B cell (primary cell): Measurements from ENCODE around the gene EXOC3. TPM values are rescaled to one million over a fixed set of nuclear protein-coding genes. Genes with fewer than 3 reads are reported as not detected.

Experiments
- ATAC-seq: fragments of 200-7000 bp; cut with Tn5 transposase; one replicate; pipeline ENCODE4 v1.10.0; 2021; ENCODE audit warnings: low read depth, mild to moderate bottlenecking, moderate number of reproducible peaks, moderate library complexity
- CTCF ChIA-PET: fragments of 350-600 bp; sonication (Branson Sonifier 250); formaldehyde crosslinking; loops from one replicate; lab custom pipeline; 2021; ENCODE audit warnings: antibody characterized with exemption, inconsistent platforms; lab: Charles Lee
- POLR2A ChIA-PET: fragments of 350-600 bp; sonication (Branson Sonifier 250); formaldehyde crosslinking; loops from one replicate; lab custom pipeline; 2021; ENCODE audit warnings: antibody characterized with exemption; lab: Charles Lee
- DNase-seq: peaks from one replicate; pipeline ENCODE4 v3.0.0; 2013
- H2AFZ ChIP-seq: 2 replicates; pipeline ENCODE4 v1.6.1; 2012; ENCODE audit warnings: mild to moderate bottlenecking, low read depth, low read length; ENCODE audit not compliant: insufficient read depth, poor library complexity, severe bottlenecking
- H3K27ac ChIP-seq, 2 donors: 1 replicate in 1 of 2; 2 replicates in 1 of 2; pipeline ENCODE4 v1.5.1; 2012 to 2013; ENCODE audit warnings: low read length in 2 of 2, mild to moderate bottlenecking in 2 of 2, moderate library complexity in 1 of 2
- H3K27me3 ChIP-seq, 4 experiments: fragments of 200-600 bp in 1 of 4; sonication (generic) in 1 of 4; replicated peaks in 1 of 4; 1 replicate in 2 of 4; 2 replicates in 2 of 4; pipeline versions ENCODE4 v1.6.1 to v1.7.0; 2013 to 2016; ENCODE audit warnings: low read length in 3 of 4, mild to moderate bottlenecking in 2 of 4, mixed read lengths in 1 of 4, moderate library complexity in 1 of 4; ENCODE audit not compliant: insufficient read depth in 4 of 4, control insufficient read depth in 3 of 4; ENCODE audit errors: control extremely low read depth in 1 of 4
- H3K36me3 ChIP-seq, 2 experiments: replicated peaks in 1 of 2; 1 replicate in 1 of 2; 2 replicates in 1 of 2; pipeline versions ENCODE4 v1.6.1 to v1.7.1; 2013; ENCODE audit warnings: low read length in 1 of 2; ENCODE audit not compliant: insufficient read depth in 2 of 2, control insufficient read depth in 1 of 2; ENCODE audit errors: control extremely low read depth in 1 of 2, extremely low read depth in 1 of 2
- H3K4me1 ChIP-seq, 2 donors: fragments of 200-600 bp in 1 of 2; sonication (generic) in 1 of 2; 1 replicate in 1 of 2; 2 replicates in 1 of 2; pipeline versions ENCODE4 v1.5.1 to v1.6.1; 2013 to 2017; ENCODE audit warnings: low read length in 2 of 2; ENCODE audit not compliant: control insufficient read depth in 2 of 2, insufficient read depth in 2 of 2
- H3K4me2 ChIP-seq: replicated peaks from 2 replicates; pipeline ENCODE3; 2012; ENCODE audit warnings: mild to moderate bottlenecking, low read depth, low read length; ENCODE audit not compliant: poor library complexity, severe bottlenecking
- H3K4me3 ChIP-seq, 5 experiments: fragments of 200-600 bp in 1 of 5; sonication (generic) in 1 of 5; 1 replicate in 3 of 5; 2 replicates in 2 of 5; pipeline versions ENCODE4 v1.5.1 to v1.7.0; 2011 to 2016; ENCODE audit warnings: low read length in 4 of 5, mild to moderate bottlenecking in 4 of 5, low read depth in 2 of 5, control low read depth in 1 of 5, moderate library complexity in 1 of 5; ENCODE audit not compliant: insufficient read depth in 1 of 5; ENCODE audit errors: control extremely low read depth in 1 of 5, extremely low read depth in 1 of 5
- H3K79me2 ChIP-seq: fragments of 200-600 bp; sonication (generic); one replicate; pipeline ENCODE4 v1.6.0; 2016; ENCODE audit warnings: low read length; ENCODE audit not compliant: control insufficient read depth, insufficient read depth
- H3K9ac ChIP-seq: fragments of 200-600 bp; sonication (generic); 2 replicates; pipeline ENCODE4 v1.6.1; 2017; ENCODE audit warnings: mild to moderate bottlenecking, low read length, moderate library complexity
- H3K9me3 ChIP-seq, 3 donors: one replicate each; pipeline versions ENCODE4 v1.6.1 to v1.7.1; 2013; ENCODE audit warnings: low read length in 2 of 3; ENCODE audit not compliant: control insufficient read depth in 2 of 3, insufficient read depth in 1 of 3; ENCODE audit errors: control extremely low read depth in 1 of 3
- H4K20me1 ChIP-seq: 2 replicates; pipeline ENCODE4 v1.6.0; 2012; ENCODE audit warnings: mild to moderate bottlenecking, low read length; ENCODE audit not compliant: insufficient read depth, control insufficient read depth, poor library complexity, severe bottlenecking
- H3K27ac Mint-ChIP-seq: one replicate; pipeline ENCODE4 v1.8.0; 2021; ENCODE audit warnings: mixed read lengths
- H3K27me3 Mint-ChIP-seq: one replicate; pipeline ENCODE4 v1.8.0; 2021; ENCODE audit warnings: mixed read lengths
- H3K4me1 Mint-ChIP-seq: one replicate; pipeline ENCODE4 v1.8.0; 2021; ENCODE audit warnings: mixed read lengths
- H3K4me3 Mint-ChIP-seq: one replicate; pipeline ENCODE4 v1.8.0; 2021; ENCODE audit warnings: mixed read lengths
- H3K9me3 Mint-ChIP-seq: one replicate; pipeline ENCODE4 v1.8.0; 2022; ENCODE audit warnings: mixed read lengths; ENCODE audit not compliant: insufficient read depth
- EZH2 ChIP-seq: IDR thresholded peaks from 2 replicates; pipeline ENCODE4 v1.6.1; 2012; ENCODE audit warnings: borderline replicate concordance, low read depth, mild to moderate bottlenecking, moderate library complexity, low read length; ENCODE audit not compliant: insufficient read depth, poor library complexity, severe bottlenecking
- WGBS: methylation state at CpG from one replicate; pipeline ENCODE4 v1.1.5; 2013; ENCODE audit warnings: missing lambda C conversion rate; ENCODE audit not compliant: insufficient coverage; 5-methylcytosine and 5-hydroxymethylcytosine counted together
- intact Hi-C: fragments of 100-400 bp; cut with micrococcal nuclease; formaldehyde crosslinking; loops from one replicate; pipeline ENCODE4 v1.10.0; 2022
- polyA plus RNA-seq: library from polyadenylated mRNA; depleted of rRNA; stranded (reverse); fragments of >200 nt; gene quantifications from 2 replicates; pipeline ENCODE4 v1.2.3, GENCODE V29; 2012
- total RNA-seq, 2 donors: library from RNA; stranded (reverse); fragments of 120-200 nt in 1 of 2; gene quantifications; 1 replicate in 1 of 2; 2 replicates in 1 of 2; pipeline versions ENCODE4 v1.2.3 to v1.2.4, GENCODE V29; 2013 to 2022
- TF ChIP-seq, protein P1 (sequence below): fragments of 200-600 bp; IDR thresholded peaks from one replicate; pipeline ENCODE4 v1.8.0; 2022; ENCODE audit warnings: antibody characterized with exemption, mild to moderate bottlenecking

Gene EXOC3
- total and polyA plus RNA-seq, 2 donors (not counting 1 experiment from before 2014, with no cell fraction given), result 44.0 to 97.1 TPM

DNA sequence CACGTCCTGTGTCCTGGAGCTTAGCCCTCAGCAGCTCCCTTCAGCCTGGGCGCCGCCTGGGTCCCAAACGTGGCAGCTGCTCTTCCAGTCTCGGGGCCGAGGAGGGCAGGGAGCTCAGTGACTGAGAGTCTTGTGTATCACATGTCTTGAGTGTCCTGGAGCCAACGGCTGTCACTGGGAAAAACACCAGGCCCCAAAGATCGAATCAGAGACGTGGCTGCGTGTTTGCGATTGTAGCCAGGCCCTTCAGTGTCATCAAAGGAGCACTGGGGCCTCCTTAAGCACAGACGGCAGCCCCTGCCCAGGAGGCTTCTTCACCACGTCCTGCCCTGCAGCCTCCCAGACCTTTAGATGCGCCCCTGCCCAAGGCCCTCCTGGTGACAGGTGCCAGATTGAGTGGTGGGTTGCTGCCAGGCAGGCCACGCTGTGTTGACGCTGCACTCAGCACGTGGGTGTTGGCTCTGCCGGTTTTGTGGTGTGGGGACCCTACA, 5.7 kb upstream of the EXOC3 start:
- H2AFZ ChIP-seq, result no peak overlapping the region

DNA sequence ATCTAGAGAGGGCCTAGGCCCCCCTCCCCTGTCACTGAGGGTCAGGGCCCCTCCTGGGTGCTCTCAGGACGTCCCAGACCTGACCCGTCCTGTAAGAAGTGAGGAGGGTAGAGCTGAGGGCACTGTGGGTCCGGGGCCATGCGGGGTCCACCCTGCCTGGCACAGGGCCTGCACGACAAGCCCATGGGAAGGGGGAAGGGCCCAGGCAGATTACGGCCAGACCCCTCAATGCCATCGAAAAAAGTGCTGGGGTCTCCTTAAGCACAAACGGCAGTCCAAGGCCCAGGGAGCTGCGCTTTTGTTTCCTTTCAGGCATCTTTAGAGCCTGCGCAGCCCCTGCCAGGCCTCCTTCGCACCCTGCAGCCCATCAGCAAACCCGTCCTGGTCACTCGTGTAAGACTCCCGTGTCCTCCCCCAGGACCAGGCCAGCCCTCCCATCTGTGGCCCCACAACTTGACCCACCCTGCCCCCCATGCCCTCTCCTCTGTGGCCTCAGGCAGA, 4.4 kb upstream of the EXOC3 start:
- DNase-seq (no peak), ATAC-seq (no peak)
- Histone ChIP-seq H3K79me2 (peaks cover 14% of the 10 kb centered on the region), H2AFZ (no peak overlapping the region), H3K4me1 (peaks cover under 1 to 11% of the 10 kb centered on the region in 2 donors), H3K4me2 (no peak overlapping the region), H4K20me1 (peaks cover 1% of the 10 kb centered on the region), H3K36me3 (no peaks in the 10 kb centered on the region), H3K9me3 (peaks cover 0 to 7% (median 0%) of the 10 kb centered on the region in 3 donors), H3K9ac (no peak overlapping the region), H3K27me3 (peaks cover 0 to 7% (median 0%) of the 10 kb centered on the region in 4 experiments), H3K27ac (no peak overlapping the region), H3K4me3 (no peak overlapping the region)
- TF ChIP-seq, protein P1, sequence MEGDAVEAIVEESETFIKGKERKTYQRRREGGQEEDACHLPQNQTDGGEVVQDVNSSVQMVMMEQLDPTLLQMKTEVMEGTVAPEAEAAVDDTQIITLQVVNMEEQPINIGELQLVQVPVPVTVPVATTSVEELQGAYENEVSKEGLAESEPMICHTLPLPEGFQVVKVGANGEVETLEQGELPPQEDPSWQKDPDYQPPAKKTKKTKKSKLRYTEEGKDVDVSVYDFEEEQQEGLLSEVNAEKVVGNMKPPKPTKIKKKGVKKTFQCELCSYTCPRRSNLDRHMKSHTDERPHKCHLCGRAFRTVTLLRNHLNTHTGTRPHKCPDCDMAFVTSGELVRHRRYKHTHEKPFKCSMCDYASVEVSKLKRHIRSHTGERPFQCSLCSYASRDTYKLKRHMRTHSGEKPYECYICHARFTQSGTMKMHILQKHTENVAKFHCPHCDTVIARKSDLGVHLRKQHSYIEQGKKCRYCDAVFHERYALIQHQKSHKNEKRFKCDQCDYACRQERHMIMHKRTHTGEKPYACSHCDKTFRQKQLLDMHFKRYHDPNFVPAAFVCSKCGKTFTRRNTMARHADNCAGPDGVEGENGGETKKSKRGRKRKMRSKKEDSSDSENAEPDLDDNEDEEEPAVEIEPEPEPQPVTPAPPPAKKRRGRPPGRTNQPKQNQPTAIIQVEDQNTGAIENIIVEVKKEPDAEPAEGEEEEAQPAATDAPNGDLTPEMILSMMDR, result no peak
- no peak for TF ChIP-seq EZH2
- POLR2A ChIA-PET, result no interaction called here
- H3K27ac Mint-ChIP-seq, result no peak overlapping the region
- intact Hi-C loops, result no loop called here
- no peaks in the 10 kb centered on the region for H3K9me3 Mint-ChIP-seq
- H3K27me3 Mint-ChIP-seq, result peaks cover 3% of the 10 kb centered on the region
- H3K4me1 Mint-ChIP-seq, result peaks cover 9% of the 10 kb centered on the region
- CTCF ChIA-PET, result no interaction called here
- 92% methylated on average over 12 of the region's 14 CpGs for WGBS
- no peak overlapping the region for H3K4me3 Mint-ChIP-seq

More for the DNA sequence above, 5.7 kb upstream of the EXOC3 start:
- H3K4me2 ChIP-seq, result no peak overlapping the region
- H3K9me3 ChIP-seq, result peaks cover 0 to 5% (median 0%) of the 10 kb centered on the region in 3 donors
- peaks cover 0 to 7% (median 0%) of the 10 kb centered on the region in 4 experiments for H3K27me3 ChIP-seq
- H3K4me3 ChIP-seq, result no peak overlapping the region
- H4K20me1 ChIP-seq, result no peaks in the 10 kb centered on the region
- WGBS, result 96% methylated on average over 18 of the region's 18 CpGs
- Mint-ChIP-seq H3K4me1 (peaks cover 3% of the 10 kb centered on the region), H3K27me3 (peaks cover 5% of the 10 kb centered on the region), H3K27ac (no peak overlapping the region), H3K9me3 (no peaks in the 10 kb centered on the region), H3K4me3 (no peak overlapping the region)
- intact Hi-C loops, result no loop called here
- ATAC-seq, result no peak
- POLR2A ChIA-PET, result no interaction called here
- H3K27ac ChIP-seq, result no peak overlapping the region
- H3K79me2 ChIP-seq, result peaks cover 2% of the 10 kb centered on the region
- no peak overlapping the region for H3K9ac ChIP-seq
- no peak for TF ChIP-seq EZH2
- TF ChIP-seq, protein P1, result no peak
- no peak for DNase-seq
- peaks cover 0 to 5% of the 10 kb centered on the region in 2 donors for H3K4me1 ChIP-seq
- no peaks in the 10 kb centered on the region for H3K36me3 ChIP-seq
- CTCF ChIA-PET, result no interaction called here
